A673 (cell line): ENCODE results near the gene PROSER2.

Experiments
- CTCF ChIP-seq: fragments of 300-800, 200-600 bp; sonication (generic); conservative IDR thresholded peaks from 2 replicates; pipeline ENCODE4 v1.5.1; 2017; ENCODE audit warnings: low read depth, mild to moderate bottlenecking, antibody characterized with exemption, low read length, moderate library complexity, mixed read lengths
- EZH2 ChIP-seq: fragments of 200-600 bp; sonication (generic); IDR thresholded peaks from 2 replicates; pipeline ENCODE4 v1.6.1; 2017; ENCODE audit warnings: borderline replicate concordance, low read depth, mild to moderate bottlenecking, mixed read lengths, antibody characterized with exemption, low read length; ENCODE audit not compliant: poor library complexity, severe bottlenecking

- TF ChIP-seq CTCF (no peak), EZH2 (no peak)
These were observed 49.3 kb upstream of the PROSER2 start for GRCh38 chr10:11773761-11774441.
